ENCODE results near the gene GBA2.

Gene GBA2

DNA sequence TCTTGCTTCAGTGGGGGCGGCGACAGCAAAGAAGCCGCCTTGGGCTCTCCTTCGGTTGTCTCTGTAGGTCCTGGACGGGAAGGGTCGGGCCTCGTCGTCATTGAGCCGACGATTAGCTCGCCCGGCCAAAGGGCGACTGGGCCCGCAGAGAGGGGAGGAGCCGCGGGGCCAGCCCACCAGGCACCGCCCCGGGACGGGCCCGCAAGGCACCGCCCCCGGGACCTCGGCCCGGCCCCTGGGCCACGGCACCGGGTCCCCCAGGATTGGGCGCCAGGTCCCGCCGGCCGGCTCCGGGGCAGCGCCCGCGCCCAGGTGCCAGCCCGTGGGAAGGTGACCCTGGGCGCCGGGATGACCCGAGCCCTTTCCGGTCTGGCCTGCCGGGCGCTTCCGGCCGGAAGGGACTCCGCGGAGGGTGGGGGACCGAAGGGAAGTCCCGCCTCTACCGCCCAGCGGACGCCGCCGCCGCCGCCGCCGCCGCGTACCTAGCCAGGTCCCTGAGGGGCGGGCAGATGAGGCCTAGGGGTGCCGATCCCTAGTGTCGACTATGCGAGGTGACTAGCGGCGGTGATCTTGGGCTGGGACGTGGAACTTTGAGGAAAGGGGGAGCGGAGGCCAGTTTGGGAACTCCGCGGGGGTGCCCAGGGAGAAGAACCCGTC is at the start of gene GBA2, which contains the start of gene RGP1:
GBA2 (minus strand) TSS at position 371 of the 657 bp plus-strand sequence. CDS start 524 bp downstream, outside the sequence.
RGP1 (plus strand) TSS at position 430 of the 657 bp plus-strand sequence. CDS start 469 bp downstream, outside the sequence.
- DNase-seq (ENCODE audit: low read depth), result peak; percentile 60

DNA sequence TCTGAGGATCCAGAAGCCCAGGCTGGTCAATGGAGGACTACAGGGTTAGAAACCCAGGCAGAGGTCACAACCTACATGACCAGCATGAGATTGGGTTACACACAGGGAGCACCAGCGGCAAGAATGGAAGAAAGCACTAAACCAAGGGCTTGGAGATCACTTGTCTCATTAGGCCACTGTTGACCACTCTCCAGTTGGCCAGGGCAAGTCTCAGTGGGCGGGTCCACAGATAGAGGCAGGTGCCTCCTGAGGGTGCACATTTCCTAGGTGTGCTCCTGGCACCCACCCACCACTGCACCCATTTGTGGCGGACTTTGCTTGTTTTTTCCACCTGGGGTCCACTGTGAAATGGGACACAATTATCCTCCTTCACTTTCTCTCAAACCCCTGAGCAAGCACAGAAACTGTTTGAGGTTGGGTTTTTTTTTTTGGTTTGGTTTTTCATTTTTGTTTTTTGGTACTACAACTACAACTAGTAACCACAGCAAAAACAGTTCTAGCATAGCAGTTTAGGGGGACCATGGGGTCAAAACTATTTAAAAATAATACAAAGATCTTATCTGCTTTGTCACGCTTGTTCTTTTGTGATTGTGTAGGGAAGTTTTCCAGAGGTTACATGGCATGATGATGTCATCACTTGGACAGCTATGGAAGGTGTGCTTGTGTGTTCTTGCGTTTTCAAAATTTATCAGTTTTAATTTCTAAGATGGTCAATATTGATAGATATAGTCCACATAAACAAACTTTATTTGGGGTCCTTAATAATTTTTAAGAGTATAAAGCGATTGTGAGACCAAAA is 48.5 kb upstream of the GBA2 start:
- no peak for DNase-seq (ENCODE audit: low read depth)

DNA sequence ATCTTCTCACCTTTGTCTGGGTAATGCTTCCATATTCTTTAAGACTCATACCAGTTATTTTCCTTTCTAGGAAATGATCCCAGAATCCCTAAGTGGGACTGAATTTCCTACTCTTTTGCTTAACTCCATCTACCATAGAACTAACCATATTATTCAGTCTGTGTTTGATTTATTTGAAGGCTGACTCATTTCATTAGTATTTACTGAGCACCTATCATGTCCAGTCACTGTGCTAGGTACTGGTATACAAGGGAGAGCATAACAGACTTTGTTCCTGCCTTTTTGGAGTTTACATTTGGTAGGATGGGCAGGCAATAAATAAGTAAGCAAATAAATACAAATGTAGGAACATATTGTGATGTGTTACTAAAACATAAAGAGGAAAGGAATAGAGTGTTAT is 46.7 kb upstream of the GBA2 start:
- DNase-seq (ENCODE audit: low read depth), result no peak

DNA sequence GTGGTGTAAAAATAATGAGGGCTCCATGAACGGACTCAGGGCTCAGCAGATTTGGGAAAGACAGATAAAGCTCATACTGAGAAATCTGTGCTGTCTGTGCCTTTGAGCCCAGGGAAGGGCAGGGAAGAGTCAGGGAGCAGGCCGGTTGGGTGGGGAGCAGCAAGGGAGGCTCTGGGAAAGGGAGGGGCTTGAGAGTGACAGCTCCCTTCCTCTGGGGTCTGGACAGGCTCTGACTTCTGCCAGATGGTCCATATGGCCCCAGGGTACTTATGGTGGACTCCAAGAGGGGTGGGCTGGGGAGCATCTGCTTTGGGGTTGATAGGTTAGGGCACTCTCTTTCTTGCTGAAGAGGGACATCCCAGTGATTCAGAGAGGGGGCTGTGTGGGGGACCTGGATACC is 44.4 kb upstream of the GBA2 start:
- DNase-seq (ENCODE audit: low read depth), result no peak

DNA sequence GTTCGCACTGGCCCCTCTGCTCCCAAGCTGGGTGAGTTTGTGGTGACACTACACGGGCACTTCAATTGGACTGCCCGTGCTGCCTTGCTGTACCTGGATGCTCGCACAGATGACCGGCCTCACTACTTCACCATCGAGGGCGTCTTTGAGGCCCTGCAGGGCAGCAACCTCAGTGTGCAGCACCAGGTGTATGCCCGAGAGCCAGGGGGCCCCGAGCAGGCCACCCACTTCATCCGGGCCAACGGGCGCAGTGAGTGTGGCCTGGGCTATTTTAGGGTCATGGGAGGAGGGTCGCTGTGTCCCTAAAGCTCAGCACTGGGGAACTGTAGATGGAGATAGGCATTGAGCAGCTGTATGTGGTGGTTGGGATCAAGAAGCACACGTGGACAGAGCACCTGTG is 43.8 kb upstream of the GBA2 start:
- DNase-seq (ENCODE audit: low read depth), result no peak

DNA sequence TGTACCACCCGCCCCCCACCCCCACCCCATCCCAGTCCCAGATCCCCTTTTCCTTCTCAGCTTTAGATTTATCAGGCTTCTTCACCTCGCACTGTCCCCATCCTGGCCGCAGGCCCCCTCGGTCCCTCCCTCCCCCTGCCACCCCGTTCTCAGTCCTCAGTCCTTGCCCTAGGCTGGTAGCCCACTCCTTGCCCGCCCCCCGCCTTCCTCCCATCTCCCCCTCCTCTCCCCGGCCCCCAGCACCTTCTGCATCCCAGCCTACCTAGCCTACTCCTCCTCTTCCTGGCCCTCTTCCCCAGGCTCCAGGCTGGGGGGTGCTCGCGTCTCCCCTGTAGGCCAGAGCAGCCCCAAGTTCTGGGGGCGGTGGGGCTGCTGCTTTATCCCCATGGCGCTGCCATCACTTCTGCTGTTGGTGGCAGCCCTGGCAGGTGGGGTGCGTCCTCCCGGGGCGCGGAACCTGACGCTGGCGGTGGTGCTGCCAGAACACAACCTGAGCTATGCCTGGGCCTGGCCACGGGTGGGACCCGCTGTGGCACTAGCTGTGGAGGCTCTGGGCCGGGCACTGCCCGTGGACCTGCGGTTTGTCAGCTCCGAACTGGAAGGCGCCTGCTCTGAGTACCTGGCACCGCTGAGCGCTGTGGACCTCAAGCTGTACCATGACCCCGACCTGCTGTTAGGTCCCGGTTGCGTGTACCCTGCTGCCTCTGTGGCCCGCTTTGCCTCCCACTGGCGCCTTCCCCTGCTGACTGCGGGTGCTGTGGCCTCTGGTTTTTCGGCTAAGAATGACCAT is 43.2 kb upstream of the GBA2 start:
- DNase-seq (ENCODE audit: low read depth), result no peak

DNA sequence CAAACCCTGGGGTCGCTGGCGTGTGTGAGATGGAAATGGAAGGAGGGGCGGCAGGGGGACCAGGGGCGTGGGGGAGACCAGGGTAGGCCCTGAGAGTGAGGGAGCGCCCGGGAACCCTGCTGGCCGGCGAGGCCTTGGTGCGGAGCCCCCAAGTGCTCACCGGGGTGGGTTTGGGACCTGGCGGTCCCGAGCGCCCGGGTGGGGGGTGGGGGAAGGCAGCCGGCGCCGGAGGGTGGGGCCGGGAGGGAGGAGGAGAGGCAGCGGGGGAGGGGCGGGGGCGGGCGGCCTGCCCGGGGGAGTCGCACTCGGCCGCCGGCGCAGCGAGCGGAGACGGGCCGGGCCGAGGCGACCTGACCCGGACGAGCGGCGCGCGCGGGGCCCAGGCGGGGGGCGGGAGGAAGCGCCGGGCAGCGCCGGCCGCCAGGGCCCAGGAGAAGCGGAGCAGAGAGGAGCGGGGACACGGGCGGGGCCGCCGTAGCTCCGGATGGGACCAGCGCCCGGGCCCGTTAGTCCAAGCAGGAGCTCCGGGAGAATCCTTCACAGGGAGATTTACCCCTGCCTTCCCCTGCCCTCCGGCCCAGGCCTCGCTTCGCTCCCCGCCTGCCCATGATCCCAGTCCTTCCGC is 42.4 kb upstream of the GBA2 start, which contains the start of gene NPR2:
NPR2 (plus strand) TSS at position 295 of the 625 bp plus-strand sequence. CDS start 818 bp downstream, outside the sequence.
- no peak for DNase-seq (ENCODE audit: low read depth)

DNA sequence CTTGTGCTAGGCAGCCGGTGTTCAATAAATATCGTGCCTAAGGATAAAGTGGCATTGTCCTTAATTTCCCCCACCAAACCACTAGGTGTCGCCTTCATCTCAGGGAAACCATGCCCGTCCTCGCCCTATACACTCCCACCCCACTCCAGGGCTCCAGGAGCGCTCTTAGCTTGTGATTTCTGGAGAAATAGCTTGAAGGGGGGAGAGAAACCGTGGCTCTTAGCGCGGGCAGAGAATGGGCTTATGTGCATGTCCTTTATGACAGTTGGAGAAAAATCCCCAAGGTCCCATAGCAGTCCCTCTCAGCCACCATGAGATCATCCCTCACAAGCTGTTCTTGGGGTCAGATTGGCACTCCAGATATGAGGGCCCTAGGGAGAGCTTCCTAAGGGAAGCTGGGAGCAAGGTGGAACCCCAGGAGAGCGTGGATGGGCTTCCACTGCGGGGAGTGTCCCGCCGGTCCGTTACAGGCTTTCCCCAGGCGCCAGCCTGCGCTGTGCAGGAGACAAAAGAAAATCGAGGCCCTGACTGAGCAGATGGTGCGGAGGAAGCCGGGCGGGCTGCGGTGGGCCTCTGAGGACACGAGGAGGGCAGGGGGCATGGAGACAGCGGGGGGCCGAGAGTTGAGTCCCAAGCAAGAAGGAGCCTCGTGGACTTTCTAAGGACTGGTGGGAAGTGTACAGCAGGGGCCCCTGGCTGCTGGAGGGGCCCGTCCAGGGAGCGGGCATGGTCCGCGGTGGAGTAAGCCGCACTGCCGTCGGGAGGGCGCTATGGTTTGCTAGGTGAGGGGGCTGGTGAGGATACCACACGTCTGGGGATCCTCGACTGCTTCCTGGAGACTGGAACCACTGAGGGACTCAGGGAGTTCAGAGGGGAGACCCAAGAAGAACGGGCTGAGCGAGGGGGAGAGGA is 41.6 kb upstream of the GBA2 start:
- no peak for DNase-seq (ENCODE audit: low read depth)

DNA sequence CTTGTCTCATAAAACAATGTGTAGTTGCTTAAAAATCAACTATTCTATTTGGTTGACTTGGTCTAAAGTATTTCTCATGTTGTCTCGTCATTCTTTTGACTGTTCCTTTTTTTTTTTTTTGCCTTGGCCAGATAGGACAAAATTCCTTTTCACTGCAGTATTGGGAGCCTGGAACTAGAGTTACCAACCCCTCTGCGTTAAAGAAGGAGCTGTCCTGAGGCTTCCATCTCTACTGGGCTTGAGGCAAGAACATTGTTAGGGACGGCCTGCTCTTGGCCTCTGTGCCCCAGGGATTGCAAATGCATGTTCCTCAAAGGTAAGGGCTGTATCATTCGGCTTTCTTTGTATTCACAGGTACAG is 41.0 kb upstream of the GBA2 start:
- no peak for DNase-seq (ENCODE audit: low read depth)

DNA sequence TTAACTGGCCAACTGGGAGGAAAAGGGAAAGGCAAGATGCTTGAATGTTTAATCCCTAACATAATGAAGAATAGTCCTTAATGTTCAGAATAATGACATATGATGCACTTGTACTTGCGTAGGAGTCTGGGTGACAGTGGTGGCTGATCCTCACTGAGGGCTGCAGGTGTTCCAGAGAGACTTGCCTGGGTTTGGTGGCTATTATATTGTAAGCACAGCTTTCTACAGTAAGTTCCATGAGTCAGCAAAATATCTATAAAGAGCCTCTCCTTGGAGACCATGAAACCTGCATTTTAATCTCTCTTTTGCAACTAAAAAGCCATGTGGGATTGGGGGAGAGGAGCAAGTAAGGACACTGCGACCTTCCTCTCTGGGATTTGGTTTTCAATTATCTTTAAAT is 40.5 kb upstream of the GBA2 start:
- DNase-seq (ENCODE audit: low read depth), result no peak

DNA sequence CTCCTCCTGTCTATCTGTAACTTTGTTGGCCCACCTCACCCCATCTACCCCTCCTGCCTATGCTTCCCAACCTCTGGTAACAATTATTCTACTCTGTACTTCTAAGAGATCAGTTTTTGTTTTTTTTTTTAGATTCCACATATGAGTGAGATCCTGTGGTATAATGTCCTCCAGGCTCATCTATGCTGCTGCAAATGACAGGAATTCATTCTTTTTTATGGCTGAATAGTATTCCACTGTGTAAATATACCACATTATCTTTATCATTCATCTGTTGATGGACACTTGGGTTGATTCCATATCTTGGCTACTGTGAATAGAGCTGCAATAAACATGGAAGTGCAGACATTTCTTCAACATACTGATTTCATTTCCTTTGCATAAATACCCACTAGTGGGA is 34.4 kb upstream of the GBA2 start:
- no peak for DNase-seq (ENCODE audit: low read depth)

DNA sequence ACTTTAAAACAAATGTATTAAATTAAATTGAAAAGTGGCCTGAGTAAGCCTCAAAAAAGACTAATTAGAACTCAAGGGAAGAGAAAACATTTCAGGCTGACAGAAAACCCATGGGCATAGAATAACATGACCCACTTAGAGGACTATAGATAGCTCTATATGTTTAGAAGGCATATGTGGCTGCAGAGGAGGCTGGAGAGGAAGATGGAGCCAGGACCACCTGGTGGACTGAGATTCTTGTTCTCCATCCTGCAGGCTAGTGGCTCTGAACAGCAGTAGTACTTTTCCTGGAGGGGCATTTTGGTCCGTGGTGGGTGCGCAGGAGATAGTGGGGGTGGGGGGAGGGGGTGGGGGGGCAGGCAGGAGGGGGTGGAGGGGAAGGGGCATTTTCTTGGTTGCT is 32.0 kb upstream of the GBA2 start:
- no peak for DNase-seq (ENCODE audit: low read depth)

DNA sequence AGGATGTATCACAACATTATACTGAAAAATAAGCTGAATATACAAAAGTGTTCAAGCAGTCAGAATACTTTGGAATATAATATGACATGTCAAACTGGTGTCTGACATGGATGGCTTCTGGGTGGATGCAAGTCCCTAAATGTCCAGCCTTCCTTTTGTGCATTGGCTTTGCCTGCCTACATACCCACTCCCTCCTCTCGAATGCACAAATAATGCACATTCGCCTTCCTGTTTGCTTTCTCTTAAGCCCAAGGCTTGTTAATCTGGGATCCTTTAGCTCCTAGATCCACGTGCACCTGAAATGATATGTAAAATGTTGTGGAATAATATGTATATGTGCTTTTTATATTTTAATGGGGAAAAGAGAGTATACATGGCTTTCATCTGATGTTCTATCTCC is 29.5 kb upstream of the GBA2 start:
- no peak for DNase-seq (ENCODE audit: low read depth)

DNA sequence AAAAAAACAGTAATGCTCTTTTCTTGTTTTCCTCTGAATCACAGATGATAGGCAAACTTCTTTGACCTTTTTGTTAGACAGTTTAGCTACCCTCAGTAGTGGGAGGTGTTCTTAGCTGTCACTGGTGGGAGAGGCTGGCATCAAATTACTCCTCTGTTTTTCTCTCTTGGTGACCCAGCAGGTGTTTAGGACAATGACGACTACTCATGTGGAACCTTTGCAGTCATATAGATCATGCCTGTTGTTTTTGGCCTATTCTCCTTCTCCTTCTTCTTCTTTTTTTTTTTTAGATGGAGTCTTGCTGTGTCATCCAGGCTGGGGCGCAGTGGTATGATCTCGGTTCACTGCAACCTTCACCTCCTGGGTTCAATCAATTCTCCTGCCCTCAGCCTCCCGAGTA is 27.0 kb upstream of the GBA2 start:
- DNase-seq (ENCODE audit: low read depth), result no peak

DNA sequence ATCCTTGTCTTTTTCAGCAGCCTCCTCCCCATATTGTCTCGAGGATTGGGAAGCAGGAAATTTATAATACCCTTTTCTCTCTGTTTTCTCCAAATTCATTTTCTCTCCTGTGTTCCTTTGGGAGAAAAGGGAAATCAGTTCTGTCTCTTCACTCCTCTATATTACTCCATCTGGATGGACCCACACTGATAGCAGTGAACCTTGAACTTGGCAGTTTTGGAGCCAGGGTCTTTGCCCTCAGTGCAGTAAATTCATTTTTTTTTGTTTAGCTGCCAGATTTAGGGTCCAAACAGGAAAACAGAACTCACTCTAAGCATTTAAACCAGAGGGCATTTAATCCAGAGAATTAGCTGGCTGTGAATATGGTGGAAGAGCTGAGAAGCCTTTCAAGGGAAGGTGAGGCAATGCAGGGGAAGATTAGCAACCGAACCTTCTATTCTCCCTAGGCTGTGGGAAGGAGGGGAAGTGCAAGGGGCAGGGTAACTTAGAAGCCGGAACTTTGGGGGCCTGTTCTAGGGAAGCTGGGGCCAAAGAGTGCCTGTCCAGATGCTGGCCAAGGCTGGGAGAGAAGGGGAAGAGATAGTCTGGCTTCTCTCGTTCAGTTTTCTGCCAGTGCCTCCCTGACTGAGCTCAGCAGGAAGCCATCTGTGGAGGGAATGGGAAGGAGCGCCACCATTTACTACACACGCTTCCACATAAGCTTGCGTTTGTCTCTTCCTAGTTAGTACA is 26.0 kb upstream of the GBA2 start:
- peak; percentile 47 for DNase-seq (ENCODE audit: low read depth)

DNA sequence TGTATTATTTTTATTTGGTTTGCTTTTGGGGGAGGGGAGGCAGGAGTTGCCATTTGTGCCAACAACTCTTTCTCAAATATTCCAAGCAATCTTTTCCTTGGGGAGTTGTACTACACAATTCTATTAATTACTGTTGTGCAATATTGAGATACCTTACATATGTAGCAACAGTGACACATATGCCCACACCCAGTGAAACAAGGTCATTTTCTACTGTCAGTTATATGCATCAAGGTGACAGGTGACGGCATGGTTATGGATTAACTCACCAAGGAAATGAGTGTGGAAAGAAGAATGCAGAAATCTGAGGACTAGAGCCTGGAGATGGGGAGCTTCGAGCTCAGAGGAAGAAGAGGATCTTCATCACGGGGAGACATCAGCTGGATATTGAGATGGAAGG is 22.9 kb upstream of the GBA2 start:
- DNase-seq (ENCODE audit: low read depth), result no peak

DNA sequence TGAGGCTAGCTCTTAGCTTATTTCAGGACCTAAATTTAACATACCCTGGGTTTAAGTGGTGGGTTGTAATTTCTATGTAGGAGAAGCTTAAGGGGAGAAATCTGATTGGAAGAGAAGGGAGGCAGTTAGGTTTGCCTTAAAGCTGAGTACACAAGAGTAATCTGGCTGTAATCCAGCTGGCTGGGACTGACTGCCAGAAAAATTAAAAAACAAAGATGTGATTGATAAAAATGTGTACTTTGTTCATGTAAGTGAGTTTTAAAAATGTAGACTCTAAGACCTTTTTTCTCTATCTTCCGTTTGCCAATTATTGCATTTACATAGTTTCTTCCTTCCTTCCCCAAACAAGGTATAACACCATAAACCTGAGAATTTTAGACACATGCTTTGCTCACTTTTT is 22.5 kb upstream of the GBA2 start:
- DNase-seq (ENCODE audit: low read depth), result no peak

DNA sequence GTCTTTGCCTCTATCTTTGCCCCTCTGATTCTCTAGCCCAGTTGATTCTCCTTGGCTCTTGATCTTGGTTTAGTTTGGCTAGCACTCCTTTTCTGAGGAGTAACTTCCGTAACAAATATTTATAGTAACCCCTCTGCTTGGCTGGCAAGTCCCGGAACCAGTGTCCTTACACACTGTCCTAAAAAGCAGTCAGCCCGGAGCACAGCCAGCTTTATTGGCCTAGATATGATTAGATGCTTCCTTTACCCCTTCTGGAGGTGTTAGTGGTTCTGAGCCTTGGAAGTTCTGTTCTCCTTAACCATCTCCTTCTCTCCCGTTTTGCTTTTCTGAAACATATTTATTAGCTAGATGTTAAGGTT is 22.0 kb upstream of the GBA2 start:
- no peak for DNase-seq (ENCODE audit: low read depth)

DNA sequence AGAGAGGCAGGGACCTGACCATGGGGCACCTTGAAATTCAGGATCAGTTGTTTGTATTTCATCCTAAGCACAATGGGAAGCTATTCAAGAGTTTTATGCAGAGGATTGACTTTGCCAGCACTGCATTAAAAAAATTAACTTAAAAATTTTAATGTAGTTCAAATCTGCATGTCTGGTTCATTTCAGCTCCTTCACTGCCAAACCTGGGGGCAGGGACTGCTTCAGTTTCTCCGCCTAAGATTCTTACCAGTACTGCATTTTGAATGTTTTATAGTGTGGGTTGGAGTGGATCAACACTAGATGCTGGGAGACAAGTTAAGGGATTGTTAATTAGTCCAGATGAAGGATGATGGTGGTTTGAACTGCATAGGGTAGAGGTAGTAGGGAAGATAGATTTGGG is 20.7 kb upstream of the GBA2 start:
- no peak for DNase-seq (ENCODE audit: low read depth)

DNA sequence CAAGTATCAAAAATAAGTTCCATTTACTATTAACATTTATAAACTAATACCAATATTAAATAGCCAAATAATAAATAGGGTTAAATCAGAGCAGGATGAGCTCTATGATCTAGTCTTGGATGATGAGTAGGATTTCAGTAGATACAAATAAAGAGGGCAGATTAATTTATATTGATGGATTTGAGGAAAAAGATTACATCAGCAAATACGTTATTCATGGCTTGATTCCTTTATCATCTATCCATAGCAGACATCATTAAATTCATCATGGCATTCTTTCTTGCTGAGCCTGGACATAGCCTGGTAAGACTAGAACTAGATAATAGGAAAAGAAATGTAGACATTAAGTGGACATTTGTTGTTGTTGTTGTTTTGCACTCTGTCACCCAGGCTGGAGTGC is 18.4 kb upstream of the GBA2 start:
- no peak for DNase-seq (ENCODE audit: low read depth)

DNA sequence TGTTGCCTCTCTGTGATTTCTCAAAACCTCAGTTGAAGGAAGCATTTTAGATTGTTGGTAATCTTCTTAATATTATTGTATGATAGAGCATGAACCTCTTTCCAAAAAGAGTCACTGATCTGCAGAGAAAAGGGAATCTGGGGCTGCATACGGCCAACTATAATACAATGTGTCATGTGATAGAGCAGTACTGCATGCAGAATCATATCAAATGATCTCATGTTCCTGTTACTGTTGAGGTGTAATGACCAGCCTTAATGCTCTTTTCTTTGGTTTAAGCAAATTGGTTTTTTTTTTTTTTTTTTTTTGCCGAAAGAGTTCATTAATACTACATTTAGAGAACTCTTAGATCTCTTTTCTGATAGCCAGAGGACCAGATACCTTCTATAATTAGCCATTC is 18.0 kb upstream of the GBA2 start:
- no peak for DNase-seq (ENCODE audit: low read depth)
